Trophoblast cell (in vitro differentiated cells and primary cell): Measurements from ENCODE around the gene KRTAP13-1.

ENCODE experiments used
- DNase-seq, 2 donors: peaks; one replicate each; pipeline ENCODE4 v3.0.0-alpha.2; 2016
- H2AFZ ChIP-seq: 2 replicates; pipeline ENCODE4 v1.6.1; 2013; ENCODE audit warnings: low read length, moderate library complexity, mild to moderate bottlenecking; ENCODE audit not compliant: insufficient read depth, poor library complexity
- H2AK5ac ChIP-seq: 2 replicates; pipeline ENCODE4 v1.6.1; 2013; ENCODE audit warnings: mild to moderate bottlenecking, low read length
- H2BK120ac ChIP-seq: 2 replicates; pipeline ENCODE4 v1.6.1; 2013; ENCODE audit warnings: low read length, mild to moderate bottlenecking, moderate library complexity; ENCODE audit not compliant: insufficient read depth, poor library complexity
- H2BK12ac ChIP-seq: 2 replicates; pipeline ENCODE4 v1.6.1; 2013; ENCODE audit warnings: mild to moderate bottlenecking, low read length, moderate library complexity
- H2BK5ac ChIP-seq: 2 replicates; pipeline ENCODE4 v1.6.1; 2013; ENCODE audit warnings: low read length, low read depth, moderate library complexity, mild to moderate bottlenecking; ENCODE audit not compliant: poor library complexity
- H3K14ac ChIP-seq: 2 replicates; pipeline ENCODE4 v1.6.1; 2013; ENCODE audit warnings: mild to moderate bottlenecking, low read length
- H3K18ac ChIP-seq: 2 replicates; pipeline ENCODE4 v1.6.1; 2013; ENCODE audit warnings: mild to moderate bottlenecking, low read length
- H3K23ac ChIP-seq: 2 replicates; pipeline ENCODE4 v1.6.1; 2013; ENCODE audit warnings: low read length
- H3K27ac ChIP-seq: 2 replicates; pipeline ENCODE4 v1.5.1; 2013; ENCODE audit warnings: low read depth, mild to moderate bottlenecking, inconsistent platforms, low read length, moderate library complexity
- H3K27me3 ChIP-seq: 2 replicates; pipeline ENCODE4 v1.6.1; 2013; ENCODE audit warnings: inconsistent platforms, mild to moderate bottlenecking, low read length, moderate library complexity; ENCODE audit not compliant: insufficient read depth
- H3K36me3 ChIP-seq, 2 experiments: 1 replicate in 1 of 2; 2 replicates in 1 of 2; pipeline ENCODE4 v1.6.1; 2013; ENCODE audit warnings: low read length in 2 of 2, mild to moderate bottlenecking in 2 of 2, moderate library complexity in 1 of 2; ENCODE audit not compliant: insufficient read depth in 2 of 2, control insufficient read depth in 1 of 2
- H3K4ac ChIP-seq: 2 replicates; pipeline ENCODE4 v1.6.1; 2013; ENCODE audit warnings: low read depth, mild to moderate bottlenecking, low read length, moderate library complexity
- H3K4me1 ChIP-seq, 2 experiments: 1 replicate in 1 of 2; 2 replicates in 1 of 2; pipeline ENCODE4 v1.6.1; 2013; ENCODE audit warnings: low read length in 2 of 2, mild to moderate bottlenecking in 2 of 2, moderate library complexity in 1 of 2; ENCODE audit not compliant: insufficient read depth in 2 of 2, control insufficient read depth in 1 of 2
- H3K4me2 ChIP-seq: 2 replicates; pipeline ENCODE4 v1.6.1; 2013; ENCODE audit warnings: inconsistent platforms, mild to moderate bottlenecking, low read length, moderate library complexity
- H3K4me3 ChIP-seq: 2 replicates; pipeline ENCODE4 v1.5.1; 2013; ENCODE audit warnings: mild to moderate bottlenecking, low read depth, low read length, inconsistent platforms
- H3K79me1 ChIP-seq: one replicate; pipeline ENCODE4 v1.6.1; 2013; ENCODE audit warnings: low read length
- H3K79me2 ChIP-seq: 2 replicates; pipeline ENCODE4 v1.6.1; 2013; ENCODE audit warnings: low read length, mild to moderate bottlenecking; ENCODE audit not compliant: control insufficient read depth, insufficient read depth, poor library complexity
- H3K9ac ChIP-seq: 2 replicates; pipeline ENCODE4 v1.6.1; 2013; ENCODE audit warnings: mild to moderate bottlenecking, low read length
- H3K9me3 ChIP-seq: 2 replicates; pipeline ENCODE4 v1.6.1; 2013; ENCODE audit warnings: low read depth, mild to moderate bottlenecking, control low read depth, inconsistent platforms, low read length; ENCODE audit not compliant: insufficient read depth
- H4K12ac ChIP-seq: 2 replicates; pipeline ENCODE4 v1.6.1; 2013; ENCODE audit warnings: low read depth, mild to moderate bottlenecking, low read length, moderate library complexity
- H4K8ac ChIP-seq: 2 replicates; pipeline ENCODE4 v1.6.1; 2013; ENCODE audit warnings: low read depth, mild to moderate bottlenecking, low read length, moderate library complexity
- H4K91ac ChIP-seq: one replicate; pipeline ENCODE4 v1.6.1; 2013; ENCODE audit warnings: low read depth, mild to moderate bottlenecking, low read length, moderate library complexity
- WGBS: extraction: QIAGEN DNeasy Blood & Tissue Kit; methylation state at CpG from one replicate; pipeline ENCODE4 v1.1.7; 2013; ENCODE audit warnings: missing lambda C conversion rate; ENCODE audit not compliant: insufficient read length, insufficient coverage; ENCODE audit errors: extremely low coverage; 5-methylcytosine and 5-hydroxymethylcytosine counted together

The KRTAP13-1 gene

DNA sequence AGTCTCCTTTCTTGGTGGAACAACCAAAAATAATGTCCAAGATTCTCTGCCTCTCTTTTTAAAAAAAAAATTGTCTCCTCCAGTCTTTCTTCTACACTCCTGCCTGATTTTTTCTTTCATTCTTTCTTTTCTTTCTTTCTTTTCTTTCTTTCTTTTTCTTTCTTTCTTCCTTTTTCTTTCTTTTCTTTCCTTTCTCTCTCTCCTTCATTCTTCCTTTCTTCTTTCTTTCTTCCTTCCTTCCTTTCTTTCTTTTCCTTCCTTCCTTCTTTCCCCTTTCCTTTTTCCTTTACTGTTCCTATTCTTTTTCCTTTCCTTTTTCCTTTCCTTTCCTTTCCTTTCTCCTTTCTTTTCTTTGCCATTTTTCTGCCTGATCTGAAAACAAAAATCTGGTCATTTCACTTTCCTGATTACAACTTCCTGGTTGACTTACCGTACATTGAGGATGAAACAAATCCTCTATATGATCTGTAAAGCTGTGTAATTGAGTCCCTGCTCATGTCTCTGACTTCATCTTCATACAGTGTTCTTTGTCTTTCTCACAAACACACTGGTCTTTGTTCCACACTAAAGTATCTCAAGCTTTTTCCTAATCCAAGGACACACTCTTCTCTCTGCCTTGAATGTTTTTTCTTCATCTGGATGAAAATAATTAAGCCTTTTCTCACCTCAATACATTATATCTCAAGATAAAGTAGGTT, 41.4 kb upstream of the KRTAP13-1 start:
- no peak for DNase-seq

DNA sequence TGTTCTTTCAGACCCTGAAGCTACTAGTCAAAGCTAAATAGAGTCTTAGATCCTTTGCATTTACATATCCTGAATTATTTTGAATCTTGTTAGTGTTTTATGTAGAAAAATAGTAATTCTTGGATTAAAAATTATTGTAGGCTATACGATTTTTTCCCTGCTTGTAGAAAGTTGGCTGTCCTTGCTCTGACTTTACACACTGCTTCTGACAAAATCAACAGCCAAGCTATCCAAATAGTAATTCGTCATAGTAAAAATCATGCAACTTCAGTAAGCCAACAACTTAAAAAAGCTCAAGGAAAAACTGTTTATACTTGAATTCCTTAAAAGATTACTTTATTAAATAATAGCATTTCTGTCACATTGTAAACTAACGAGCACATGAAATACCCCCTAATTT, 39.9 kb upstream of the KRTAP13-1 start:
- H3K79me2 ChIP-seq, result no peaks in the 10 kb centered on the region
- WGBS, result no CpG with 5 or more reads among the region's 3 CpGs
- no peak overlapping the region for H3K9ac ChIP-seq

More for the DNA sequence above, 41.4 kb upstream of the KRTAP13-1 start:
- Histone ChIP-seq H3K36me3 (no peaks in the 10 kb centered on the region), H3K27ac (no peak overlapping the region), H3K27me3 (no peaks in the 10 kb centered on the region), H3K79me1 (no peaks in the 10 kb centered on the region), H2BK12ac (no peak overlapping the region), H3K18ac (no peak overlapping the region), H3K4ac (no peak overlapping the region), H4K12ac (no peak overlapping the region), H3K4me2 (no peak overlapping the region), H2BK5ac (no peak overlapping the region), H3K4me1 (no peaks in the 10 kb centered on the region), H3K4me3 (no peak overlapping the region), H3K23ac (no peak overlapping the region), H4K8ac (no peak overlapping the region), H4K91ac (no peak overlapping the region), H3K79me2 (no peaks in the 10 kb centered on the region), H2BK120ac (no peak overlapping the region), H3K14ac (no peak overlapping the region), H3K9ac (no peak overlapping the region), H3K9me3 (no peaks in the 10 kb centered on the region), H2AFZ (no peak overlapping the region), H2AK5ac (no peak overlapping the region)
- no CpG with 5 or more reads among the region's 1 CpG for WGBS

DNA sequence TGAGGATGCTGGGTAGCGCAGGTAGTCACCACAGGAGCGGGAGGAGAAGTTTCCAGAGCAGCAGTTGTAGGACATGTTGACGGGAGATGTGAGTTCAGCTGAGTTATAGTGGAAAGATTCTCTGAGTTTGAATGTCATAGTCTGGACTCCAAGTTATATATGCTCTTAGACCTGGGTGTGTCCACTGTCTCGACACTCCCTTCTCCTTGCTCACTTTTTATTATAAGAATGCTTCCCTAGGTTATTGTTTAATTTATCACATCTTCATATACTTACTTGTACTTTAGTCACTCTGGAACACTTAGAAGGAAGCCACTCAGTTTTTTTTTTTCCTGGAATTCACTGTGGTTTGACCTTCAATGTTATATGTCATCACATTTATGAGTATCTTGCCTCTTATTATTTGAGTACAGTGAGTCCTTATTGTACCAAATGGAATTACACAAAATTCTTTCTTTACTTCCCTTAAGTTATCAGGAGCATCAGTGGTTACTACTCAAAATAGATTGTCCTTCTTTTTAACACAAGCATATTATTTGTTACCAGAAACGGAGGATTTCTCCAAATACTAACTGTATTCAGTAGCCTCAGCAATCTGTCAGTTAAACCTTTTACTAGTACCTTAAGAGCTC, 23.6 kb upstream of the KRTAP13-1 start, which contains the start of gene KRTAP13-2:
Gene KRTAP13-2, minus strand, starts transcription at position 133 of the 632 bp plus-strand sequence. Its CDS starts 58 bp downstream, at position 75.
- no peak within 1 kb of the TSS for H2BK120ac ChIP-seq
- H3K36me3 ChIP-seq, result no peaks in the 10 kb centered on the region
- no peak within 1 kb of the TSS for H3K4ac ChIP-seq
- H3K9ac ChIP-seq, result no peak within 1 kb of the TSS
- no peak within 1 kb of the TSS for H4K91ac ChIP-seq
- H3K14ac ChIP-seq, result no peak within 1 kb of the TSS
- H3K27ac ChIP-seq, result no peak within 1 kb of the TSS
- H3K9me3 ChIP-seq, result no peaks in the 10 kb centered on the region
- H4K8ac ChIP-seq, result no peak within 1 kb of the TSS
- H3K18ac ChIP-seq, result no peak within 1 kb of the TSS
- no CpG with 5 or more reads among the region's 5 CpGs for WGBS
- H3K79me1 ChIP-seq, result no peaks in the 10 kb centered on the region
- no peaks in the 10 kb centered on the region for H3K4me1 ChIP-seq
- no peak for DNase-seq
- H3K79me2 ChIP-seq, result no peaks in the 10 kb centered on the region
- no peaks in the 10 kb centered on the region for H3K27me3 ChIP-seq
- H2AK5ac ChIP-seq, result no peak within 1 kb of the TSS
- H4K12ac ChIP-seq, result no peak within 1 kb of the TSS
- H3K4me3 ChIP-seq, result no peak within 1 kb of the TSS
- H2AFZ ChIP-seq, result no peak within 1 kb of the TSS
- H2BK12ac ChIP-seq, result no peak within 1 kb of the TSS
- no peak within 1 kb of the TSS for H3K4me2 ChIP-seq
- H2BK5ac ChIP-seq, result no peak within 1 kb of the TSS
- H3K23ac ChIP-seq, result no peak within 1 kb of the TSS

More for the DNA sequence above, 39.9 kb upstream of the KRTAP13-1 start:
- Histone ChIP-seq H4K8ac (no peak overlapping the region), H2AK5ac (no peak overlapping the region), H3K79me1 (no peaks in the 10 kb centered on the region), H2BK120ac (no peak overlapping the region), H4K12ac (no peak overlapping the region), H3K18ac (no peak overlapping the region), H3K4ac (no peak overlapping the region), H3K14ac (no peak overlapping the region), H2BK5ac (no peak overlapping the region), H4K91ac (no peak overlapping the region), H3K4me3 (no peak overlapping the region), H3K27me3 (no peaks in the 10 kb centered on the region), H3K4me2 (no peak overlapping the region), H3K9me3 (no peaks in the 10 kb centered on the region), H2BK12ac (no peak overlapping the region), H3K27ac (no peak overlapping the region), H2AFZ (no peak overlapping the region), H3K36me3 (no peaks in the 10 kb centered on the region), H3K4me1 (no peaks in the 10 kb centered on the region), H3K23ac (no peak overlapping the region)
- no peak for DNase-seq

DNA sequence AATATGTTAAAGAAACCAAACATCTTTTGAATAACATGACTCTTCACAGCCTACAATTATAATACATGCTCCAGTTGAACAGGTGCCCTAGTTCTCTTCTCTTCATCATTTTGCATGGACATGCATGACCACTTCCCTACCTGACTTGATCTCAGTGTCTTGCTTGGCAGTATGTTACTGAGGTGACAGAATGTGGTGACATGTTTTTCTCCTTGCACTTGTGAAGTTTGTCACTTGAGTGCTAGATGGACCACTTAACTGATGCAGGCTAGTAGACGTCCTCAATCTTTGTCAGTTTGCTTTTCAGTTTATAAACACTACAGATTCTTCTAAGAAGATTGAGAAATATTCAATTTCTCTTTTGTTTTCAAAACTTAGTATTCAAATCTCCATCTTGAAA, 13.6 kb upstream of the KRTAP13-1 start:
- no CpG with 5 or more reads among the region's 1 CpG for WGBS
- no peak for DNase-seq

More for the DNA sequence above, 13.6 kb upstream of the KRTAP13-1 start:
- Histone ChIP-seq H4K12ac (no peak overlapping the region), H2AK5ac (no peak overlapping the region), H3K14ac (no peak overlapping the region), H3K4me2 (no peak overlapping the region), H3K4ac (no peak overlapping the region), H2BK12ac (no peak overlapping the region), H3K79me2 (no peaks in the 10 kb centered on the region), H3K9ac (no peak overlapping the region), H3K27ac (no peak overlapping the region), H3K27me3 (no peaks in the 10 kb centered on the region), H3K4me1 (no peaks in the 10 kb centered on the region), H3K36me3 (no peaks in the 10 kb centered on the region), H3K4me3 (no peak overlapping the region), H3K79me1 (no peaks in the 10 kb centered on the region), H3K9me3 (no peaks in the 10 kb centered on the region), H2BK5ac (no peak overlapping the region), H4K91ac (no peak overlapping the region), H2BK120ac (no peak overlapping the region), H3K23ac (no peak overlapping the region), H4K8ac (no peak overlapping the region), H2AFZ (no peak overlapping the region), H3K18ac (no peak overlapping the region)
